ENCODE data around the gene OR6Y1.

Gene OR6Y1

GRCh38 chr1:158494796-158495195 is 59.4 kb downstream of the OR6Y1 start:
- no peak for DNase-seq
